ACC112 (cell line): ENCODE measurements around the gene MARCO.

ENCODE experiments used
- H2AFZ ChIP-seq: fragments of 200-600 bp; sonication (generic); one replicate; pipeline ENCODE4 v1.6.0; 2017; ENCODE audit warnings: antibody characterized with exemption, low read length; ENCODE audit not compliant: unreplicated experiment
- H3K27ac ChIP-seq: fragments of 200-600 bp; sonication (generic); 2 replicates; pipeline ENCODE4 v1.5.1; 2014; ENCODE audit warnings: low read depth, mild to moderate bottlenecking, antibody characterized with exemption, low read length, moderate library complexity
- H3K27me3 ChIP-seq: fragments of 200-600 bp; sonication (generic); 2 replicates; pipeline ENCODE4 v1.6.1; 2014; ENCODE audit warnings: mild to moderate bottlenecking, antibody characterized with exemption, low read length, moderate library complexity, mixed read lengths; ENCODE audit not compliant: insufficient read depth
- H3K36me3 ChIP-seq: fragments of 200-600 bp; sonication (generic); 2 replicates; pipeline ENCODE4 v1.6.1; 2016; ENCODE audit warnings: mild to moderate bottlenecking, antibody characterized with exemption, low read length, moderate library complexity, mixed read lengths; ENCODE audit not compliant: insufficient read depth
- H3K4me1 ChIP-seq: fragments of 200-600 bp; sonication (generic); one replicate; pipeline ENCODE4 v1.6.1; 2016; ENCODE audit warnings: low read length, mixed read lengths; ENCODE audit not compliant: insufficient read depth, unreplicated experiment, control insufficient read depth
- H3K4me3 ChIP-seq: fragments of 200-600 bp; sonication (generic); 2 replicates; pipeline ENCODE4 v1.5.1; 2014; ENCODE audit warnings: mild to moderate bottlenecking, low read depth, low read length
- H3K79me2 ChIP-seq: fragments of 200-600 bp; sonication (generic); one replicate; pipeline ENCODE4 v1.6.0; 2016; ENCODE audit warnings: low read length; ENCODE audit not compliant: control insufficient read depth, unreplicated experiment, insufficient read depth

MARCO gene

DNA sequence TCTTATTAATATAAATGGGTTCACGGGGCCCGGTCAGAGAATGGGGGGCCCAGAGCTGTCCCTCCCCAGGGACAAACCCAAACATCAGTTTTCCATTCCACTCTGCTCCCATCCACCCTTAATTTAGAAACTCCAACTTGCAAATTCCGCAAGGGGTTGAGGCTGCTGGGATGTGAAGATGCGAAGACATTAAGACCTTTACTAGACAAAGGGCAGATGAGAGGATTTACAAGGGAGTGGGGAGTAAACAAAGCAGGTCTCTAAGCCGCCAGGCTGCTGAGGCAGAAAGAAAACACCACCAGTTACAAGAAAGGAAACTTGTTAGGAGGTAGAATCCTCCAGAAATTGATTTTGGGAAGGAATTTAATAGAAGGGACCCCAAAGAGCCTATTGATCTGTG is 33.1 kb downstream of the MARCO start:
- H3K27me3 ChIP-seq, result peaks cover 9% of the 10 kb centered on the region
- no peak overlapping the region for H3K4me3 ChIP-seq
- no peaks in the 10 kb centered on the region for H3K36me3 ChIP-seq
- H3K4me1 ChIP-seq, result peaks cover 20% of the 10 kb centered on the region
- H3K27ac ChIP-seq, result no peak overlapping the region
- H2AFZ ChIP-seq, result no peak overlapping the region
- no peaks in the 10 kb centered on the region for H3K79me2 ChIP-seq

DNA sequence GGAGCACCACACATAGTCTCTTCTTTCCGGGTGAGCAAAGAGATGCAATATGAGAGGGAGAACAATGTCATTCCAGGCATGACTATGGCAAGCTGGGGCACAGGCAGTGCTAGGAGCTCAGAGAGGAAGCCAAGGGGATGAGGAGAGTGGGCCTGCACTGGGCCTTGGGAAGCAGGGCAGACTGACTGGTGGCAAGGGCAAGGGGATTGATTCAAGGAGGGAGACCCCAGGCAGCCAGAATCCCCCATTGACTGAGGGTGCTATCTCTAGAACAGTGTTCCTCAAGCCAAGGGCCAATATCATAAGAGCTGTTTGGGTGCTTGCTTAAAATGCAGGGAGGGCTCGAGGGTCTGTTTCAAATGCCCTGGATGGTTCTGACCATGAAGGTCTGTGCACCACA is 36.1 kb downstream of the MARCO start:
- Histone ChIP-seq H3K79me2 (no peaks in the 10 kb centered on the region), H3K27me3 (peaks cover 20% of the 10 kb centered on the region), H3K27ac (no peak overlapping the region), H3K36me3 (no peaks in the 10 kb centered on the region), H3K4me3 (no peak overlapping the region), H2AFZ (no peak overlapping the region), H3K4me1 (peaks cover 16% of the 10 kb centered on the region)

DNA sequence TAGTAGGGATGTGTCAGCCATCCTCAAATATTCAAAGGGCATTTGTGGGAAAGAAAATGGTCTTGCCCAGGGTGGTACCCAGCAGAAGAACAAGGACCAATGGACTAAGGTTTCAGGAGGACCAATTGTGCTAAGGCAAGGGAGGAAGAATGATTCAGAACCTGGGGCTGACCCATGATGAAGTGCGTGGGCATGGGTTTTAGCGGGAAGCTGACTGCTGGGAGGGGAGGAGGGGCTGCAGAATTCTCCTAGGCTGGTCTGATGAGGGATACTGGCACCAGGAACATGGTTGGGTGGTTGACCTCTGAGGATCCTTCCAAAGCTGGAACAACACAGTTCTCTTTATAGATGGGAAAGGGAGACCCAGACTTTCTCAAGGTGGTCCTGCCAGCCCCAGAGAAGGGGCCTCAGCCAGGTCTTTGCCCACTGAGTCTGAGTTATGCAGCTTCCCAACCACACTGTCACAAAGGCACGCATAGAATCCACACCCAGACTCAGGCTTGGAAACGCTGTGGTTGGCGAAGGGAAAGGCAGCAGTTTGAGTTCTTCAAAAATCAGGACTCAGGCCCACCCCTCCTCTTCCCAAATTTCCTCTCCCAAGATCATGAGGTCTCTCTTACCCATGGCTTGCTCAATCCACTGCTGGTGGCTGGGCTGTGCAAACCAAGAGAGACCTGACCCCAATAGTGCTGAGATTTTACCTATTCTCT is 37.3 kb downstream of the MARCO start:
- Histone ChIP-seq H3K36me3 (no peaks in the 10 kb centered on the region), H3K4me3 (no peak overlapping the region), H3K79me2 (no peaks in the 10 kb centered on the region), H3K27ac (no peak overlapping the region), H3K4me1 (peaks cover 4% of the 10 kb centered on the region), H2AFZ (no peak overlapping the region), H3K27me3 (peaks cover 32% of the 10 kb centered on the region)

DNA sequence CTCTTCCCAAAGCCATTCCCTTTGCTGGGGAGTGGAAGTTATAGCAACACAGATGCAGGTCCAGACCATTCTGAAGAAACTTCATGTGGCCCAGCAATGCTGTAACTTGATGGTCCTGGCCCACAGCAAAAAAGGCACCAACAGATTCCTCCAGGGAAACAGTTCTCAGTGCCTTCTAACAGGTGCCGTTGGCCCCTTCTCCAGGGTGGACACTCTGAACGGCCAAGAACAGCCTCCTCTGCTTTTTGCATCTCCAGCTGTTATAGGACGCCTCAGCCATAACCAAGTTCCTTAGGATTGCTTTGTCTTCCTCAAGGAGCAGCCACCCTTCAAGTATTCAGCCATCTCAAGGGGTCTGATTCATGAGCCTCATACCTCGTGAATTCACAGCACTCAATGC is 38.0 kb downstream of the MARCO start:
- Histone ChIP-seq H3K79me2 (no peaks in the 10 kb centered on the region), H3K27me3 (peaks cover 40% of the 10 kb centered on the region), H3K4me3 (no peak overlapping the region), H3K4me1 (no peaks in the 10 kb centered on the region), H3K36me3 (no peaks in the 10 kb centered on the region), H3K27ac (no peak overlapping the region), H2AFZ (no peak overlapping the region)

DNA sequence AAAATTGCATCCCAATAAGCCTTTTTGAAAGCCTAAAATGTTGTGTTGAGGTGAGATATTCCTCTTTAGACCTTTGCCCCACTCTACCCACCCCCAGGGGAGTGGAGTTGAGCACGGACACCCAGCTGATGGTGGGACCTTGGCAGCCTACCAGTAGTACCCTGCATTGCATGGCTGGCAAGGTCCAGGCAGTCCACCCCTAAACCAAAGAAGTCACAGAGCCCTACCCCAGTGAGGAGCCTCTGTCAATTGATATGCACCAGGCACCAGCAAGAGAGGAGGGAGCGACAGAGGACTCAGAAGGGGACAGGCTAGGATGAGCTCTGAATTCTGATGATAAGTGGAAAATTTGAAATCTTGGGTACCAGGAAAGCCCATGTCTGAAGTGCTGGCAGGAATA is 38.6 kb downstream of the MARCO start:
- no peaks in the 10 kb centered on the region for H3K79me2 ChIP-seq
- H3K27ac ChIP-seq, result no peak overlapping the region
- no peaks in the 10 kb centered on the region for H3K4me1 ChIP-seq
- no peaks in the 10 kb centered on the region for H3K36me3 ChIP-seq
- no peak overlapping the region for H2AFZ ChIP-seq
- H3K4me3 ChIP-seq, result no peak overlapping the region
- H3K27me3 ChIP-seq, result peaks cover 45% of the 10 kb centered on the region

DNA sequence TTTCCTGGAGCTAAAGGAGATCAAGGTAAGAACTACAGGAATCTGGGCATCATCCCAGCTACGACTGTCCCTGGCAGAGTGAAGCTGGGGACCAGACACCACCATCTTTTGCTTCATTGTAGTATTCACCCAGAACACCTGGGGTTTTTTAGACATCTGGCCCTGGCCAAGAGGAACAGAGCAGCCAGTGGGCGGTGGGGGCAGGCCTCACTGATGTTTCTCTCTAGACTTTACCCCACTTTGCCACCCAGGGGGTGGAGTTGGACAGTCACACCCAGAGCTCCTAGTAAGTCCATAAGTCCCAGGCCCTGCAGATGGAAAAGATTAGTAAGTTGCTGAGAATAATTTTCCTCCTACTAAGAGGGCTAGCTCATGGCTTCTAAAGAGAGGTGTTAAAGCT is 39.6 kb downstream of the MARCO start:
- Histone ChIP-seq H3K79me2 (no peaks in the 10 kb centered on the region), H3K4me3 (no peak overlapping the region), H3K4me1 (no peaks in the 10 kb centered on the region), H3K36me3 (no peaks in the 10 kb centered on the region), H3K27ac (no peak overlapping the region), H2AFZ (no peak overlapping the region), H3K27me3 (peaks cover 52% of the 10 kb centered on the region)

DNA sequence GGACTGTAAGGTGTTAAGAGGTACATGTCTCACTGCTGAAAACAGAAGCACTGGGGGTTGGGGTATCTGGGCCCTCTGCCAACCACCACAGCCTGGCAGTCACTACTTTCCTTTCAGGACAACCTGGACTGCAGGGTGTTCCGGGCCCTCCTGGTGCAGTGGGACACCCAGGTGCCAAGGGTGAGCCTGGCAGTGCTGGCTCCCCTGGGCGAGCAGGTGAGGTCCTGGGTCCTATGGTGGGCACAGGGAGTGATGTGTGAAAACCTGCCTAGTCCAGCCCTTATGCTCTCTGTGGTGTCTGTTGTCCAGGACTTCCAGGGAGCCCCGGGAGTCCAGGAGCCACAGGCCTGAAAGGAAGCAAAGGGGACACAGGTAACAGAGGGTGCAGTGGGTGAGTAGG is 40.0 kb downstream of the MARCO start:
- Histone ChIP-seq H3K79me2 (no peaks in the 10 kb centered on the region), H3K27ac (no peak overlapping the region), H3K4me3 (no peak overlapping the region), H2AFZ (no peak overlapping the region), H3K4me1 (no peaks in the 10 kb centered on the region), H3K36me3 (no peaks in the 10 kb centered on the region), H3K27me3 (peaks cover 56% of the 10 kb centered on the region)

DNA sequence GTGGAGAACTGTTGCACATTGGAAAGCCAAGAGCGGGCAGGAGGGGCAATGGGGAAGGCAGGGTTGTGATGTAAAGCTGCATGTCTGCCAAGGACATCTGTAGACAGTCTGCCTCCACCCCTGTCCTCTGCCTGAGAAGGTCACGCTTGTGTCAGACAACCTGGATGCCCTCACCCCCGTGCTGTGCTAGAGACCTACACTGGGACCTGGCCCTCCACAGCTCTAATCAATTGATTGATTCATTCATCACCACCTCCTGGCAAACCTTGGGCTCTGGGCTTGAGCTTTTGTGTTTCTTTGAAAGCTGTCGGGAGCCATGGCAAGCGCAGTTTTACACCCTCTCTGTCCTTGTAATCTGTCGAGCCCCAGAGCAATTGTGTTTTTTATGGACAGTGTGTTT is 41.1 kb downstream of the MARCO start:
- no peaks in the 10 kb centered on the region for H3K36me3 ChIP-seq
- no peak overlapping the region for H3K4me3 ChIP-seq
- no peak overlapping the region for H3K27ac ChIP-seq
- no peaks in the 10 kb centered on the region for H3K4me1 ChIP-seq
- peaks cover 62% of the 10 kb centered on the region for H3K27me3 ChIP-seq
- no peak overlapping the region for H2AFZ ChIP-seq
- no peaks in the 10 kb centered on the region for H3K79me2 ChIP-seq

DNA sequence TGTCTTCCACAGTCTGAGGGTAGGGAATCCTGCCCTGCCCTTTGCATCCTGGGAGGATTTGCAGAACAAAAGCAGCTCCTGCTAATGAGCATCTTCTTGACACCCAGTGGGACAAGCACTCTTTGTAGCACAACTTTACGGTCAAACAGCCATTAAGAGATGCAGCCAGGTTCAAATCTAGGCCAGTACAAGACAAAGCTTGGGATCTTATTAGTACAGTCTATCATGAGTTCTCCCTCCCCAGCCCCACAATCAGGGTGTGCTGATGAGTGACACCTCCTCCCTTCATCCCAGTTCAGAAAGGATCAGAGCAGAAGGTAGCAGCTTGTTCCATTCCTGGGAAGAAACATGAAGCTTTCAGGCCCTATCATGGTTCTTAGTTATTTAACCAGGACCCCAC is 41.9 kb downstream of the MARCO start:
- H3K27me3 ChIP-seq, result peaks cover 65% of the 10 kb centered on the region
- no peak overlapping the region for H3K4me3 ChIP-seq
- no peak overlapping the region for H3K27ac ChIP-seq
- H3K4me1 ChIP-seq, result no peaks in the 10 kb centered on the region
- no peak overlapping the region for H2AFZ ChIP-seq
- H3K79me2 ChIP-seq, result no peaks in the 10 kb centered on the region
- no peaks in the 10 kb centered on the region for H3K36me3 ChIP-seq

DNA sequence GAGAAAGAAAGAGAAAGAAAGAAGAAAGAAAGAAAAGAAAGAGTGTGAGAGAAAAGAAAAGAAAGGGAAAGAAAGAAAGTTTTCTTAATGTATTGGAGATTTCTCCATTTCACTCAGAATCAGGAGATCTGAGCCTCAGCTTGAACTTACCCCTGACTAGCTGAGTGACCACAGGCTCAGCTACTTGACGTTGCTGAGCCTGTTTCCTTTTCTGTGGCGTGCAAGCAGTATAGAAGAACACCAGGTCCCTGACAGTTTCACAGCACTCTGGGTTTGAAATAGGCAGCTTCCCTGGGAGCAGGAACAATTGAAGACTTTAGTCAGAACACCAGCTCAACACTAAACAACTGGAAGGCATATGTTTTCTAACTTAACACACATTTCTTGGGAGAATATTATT is 44.7 kb downstream of the MARCO start:
- no peaks in the 10 kb centered on the region for H3K79me2 ChIP-seq
- no peaks in the 10 kb centered on the region for H3K36me3 ChIP-seq

DNA sequence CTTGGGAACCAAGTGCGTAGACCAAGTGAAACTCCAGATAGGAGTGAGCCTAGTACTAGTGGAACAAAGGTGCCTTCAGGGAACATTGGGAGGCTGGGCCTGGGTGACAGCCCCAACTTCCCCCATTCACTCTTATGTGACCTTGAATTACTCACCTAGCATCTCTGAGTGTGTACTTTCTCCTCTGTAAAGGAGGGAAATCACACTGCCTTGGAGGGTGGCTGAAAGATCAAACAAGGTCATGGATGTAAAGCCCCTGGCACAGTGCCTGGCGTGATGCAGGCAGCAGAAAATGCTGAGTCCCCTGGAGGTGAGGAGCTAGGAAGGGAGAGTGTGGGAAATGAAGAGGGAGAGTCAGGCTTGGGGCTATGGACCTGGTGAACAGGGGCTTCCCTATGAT is 45.9 kb downstream of the MARCO start:
- no peaks in the 10 kb centered on the region for H3K4me1 ChIP-seq
- H2AFZ ChIP-seq, result no peak overlapping the region
- H3K4me3 ChIP-seq, result no peak overlapping the region
- no peak overlapping the region for H3K27ac ChIP-seq
- H3K79me2 ChIP-seq, result no peaks in the 10 kb centered on the region
- peaks cover 67% of the 10 kb centered on the region for H3K27me3 ChIP-seq
- no peaks in the 10 kb centered on the region for H3K36me3 ChIP-seq

More for the DNA sequence above, 44.7 kb downstream of the MARCO start:
- Histone ChIP-seq H2AFZ (no peak overlapping the region), H3K27ac (no peak overlapping the region), H3K27me3 (peaks cover 59% of the 10 kb centered on the region), H3K4me3 (no peak overlapping the region), H3K4me1 (no peaks in the 10 kb centered on the region)
